ENCODE data around the gene DPRX. TPM values are rescaled to one million over a fixed set of nuclear protein-coding genes. Genes with fewer than 3 reads are reported as not detected.
A peak's percentile ranks its signal among the peaks of the same experiment; 100 is the strongest.

The DPRX gene
- total and polyA plus RNA-seq, 2 experiments from 2014 or later = not detected

DNA sequence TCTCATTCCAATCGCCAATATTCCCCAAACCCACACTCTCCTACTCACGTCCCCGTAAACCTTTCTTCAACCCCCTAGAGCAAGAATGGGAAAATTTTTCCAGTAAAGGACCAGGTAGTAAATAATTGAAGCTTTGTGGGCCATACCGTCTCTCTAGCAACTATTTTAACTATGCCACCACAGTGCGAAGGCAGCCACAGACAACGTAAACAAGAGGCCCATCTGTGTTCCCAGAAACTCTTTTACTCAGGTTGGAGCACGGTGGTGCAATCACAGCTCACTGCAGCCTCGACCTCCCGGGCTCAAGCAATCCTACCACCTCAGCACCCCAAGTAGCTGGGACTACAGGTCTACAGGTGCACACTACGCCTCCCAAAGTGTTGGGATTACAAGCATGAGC, 3.0 kb downstream of the DPRX start:
- Histone ChIP-seq H3K36me3 (replicated peaks; ENCODE audit: insufficient read depth, low read depth) (no peaks in the 10 kb centered on the region), H3K4me2 (no peak overlapping the region), H3K79me2 (no peaks in the 10 kb centered on the region), H3K27ac (no peak overlapping the region), H3K9me3 (ENCODE audit: low read depth) (no peaks in the 10 kb centered on the region), H4K20me1 (ENCODE audit: insufficient read depth, poor library complexity, severe bottlenecking) (no peaks in the 10 kb centered on the region), H3K4me3 (no peak overlapping the region), H3K4me1 (ENCODE audit: insufficient read depth) (no peaks in the 10 kb centered on the region), H3K9me2 (replicated peaks; ENCODE audit: insufficient read depth) (no peaks in the 10 kb centered on the region), H3K27me3 (no peaks in the 10 kb centered on the region), H2AFZ (no peak overlapping the region)
- WGBS (ENCODE audit: low lambda C conversion rate, missing lambda C conversion rate) = 50% methylated on average over 10 of the region's 10 CpGs
- no peak for TF ChIP-seq EZH2phosphoT487 (IDR thresholded peaks at IDR 0.05; ENCODE audit: low read depth, severe bottlenecking, unreplicated experiment)
- TF ChIP-seq EZH2 (IDR thresholded peaks at IDR 0.05; ENCODE audit: borderline replicate concordance) = no peak
- DNase-seq (ENCODE audit: low spot score) = no peak

DNA sequence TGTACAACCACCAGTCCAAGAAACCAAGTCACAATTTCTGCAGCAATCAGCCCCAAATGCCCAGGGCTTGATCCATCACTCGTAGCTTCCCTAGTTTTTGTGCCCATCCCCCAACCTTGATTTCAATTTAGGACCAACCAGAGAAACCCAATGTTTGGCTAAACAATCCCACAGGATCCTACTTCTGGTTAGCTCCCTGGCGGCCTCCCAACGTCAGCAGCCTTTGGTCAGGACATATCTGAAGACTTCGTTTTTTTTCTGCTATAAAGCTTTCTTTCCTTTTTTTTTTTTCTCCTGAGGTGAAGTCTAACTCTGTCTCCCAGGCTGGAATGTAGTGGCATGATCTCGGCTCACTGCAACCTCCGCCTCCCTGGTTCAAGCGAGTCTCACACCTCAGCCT, 7.7 kb downstream of the DPRX start:
- H3K27ac ChIP-seq = no peak overlapping the region
- H3K79me2 ChIP-seq = no peaks in the 10 kb centered on the region
- no peak overlapping the region for H3K4me2 ChIP-seq
- H3K9me3 ChIP-seq (ENCODE audit: low read depth) = no peaks in the 10 kb centered on the region
- no peak overlapping the region for H2AFZ ChIP-seq
- no peak for TF ChIP-seq EZH2 (IDR thresholded peaks at IDR 0.05; ENCODE audit: borderline replicate concordance)
- no peaks in the 10 kb centered on the region for H3K4me1 ChIP-seq (ENCODE audit: insufficient read depth)
- no peaks in the 10 kb centered on the region for H3K27me3 ChIP-seq
- H3K36me3 ChIP-seq (replicated peaks; ENCODE audit: insufficient read depth, low read depth) = no peaks in the 10 kb centered on the region
- no peaks in the 10 kb centered on the region for H3K9me2 ChIP-seq (replicated peaks; ENCODE audit: insufficient read depth)
- H4K20me1 ChIP-seq (ENCODE audit: insufficient read depth, poor library complexity, severe bottlenecking) = no peaks in the 10 kb centered on the region
- 80% methylated on average over 7 of the region's 7 CpGs for WGBS (ENCODE audit: low lambda C conversion rate, missing lambda C conversion rate)
- H3K4me3 ChIP-seq = no peak overlapping the region
- no peak for DNase-seq (ENCODE audit: low spot score)

DNA sequence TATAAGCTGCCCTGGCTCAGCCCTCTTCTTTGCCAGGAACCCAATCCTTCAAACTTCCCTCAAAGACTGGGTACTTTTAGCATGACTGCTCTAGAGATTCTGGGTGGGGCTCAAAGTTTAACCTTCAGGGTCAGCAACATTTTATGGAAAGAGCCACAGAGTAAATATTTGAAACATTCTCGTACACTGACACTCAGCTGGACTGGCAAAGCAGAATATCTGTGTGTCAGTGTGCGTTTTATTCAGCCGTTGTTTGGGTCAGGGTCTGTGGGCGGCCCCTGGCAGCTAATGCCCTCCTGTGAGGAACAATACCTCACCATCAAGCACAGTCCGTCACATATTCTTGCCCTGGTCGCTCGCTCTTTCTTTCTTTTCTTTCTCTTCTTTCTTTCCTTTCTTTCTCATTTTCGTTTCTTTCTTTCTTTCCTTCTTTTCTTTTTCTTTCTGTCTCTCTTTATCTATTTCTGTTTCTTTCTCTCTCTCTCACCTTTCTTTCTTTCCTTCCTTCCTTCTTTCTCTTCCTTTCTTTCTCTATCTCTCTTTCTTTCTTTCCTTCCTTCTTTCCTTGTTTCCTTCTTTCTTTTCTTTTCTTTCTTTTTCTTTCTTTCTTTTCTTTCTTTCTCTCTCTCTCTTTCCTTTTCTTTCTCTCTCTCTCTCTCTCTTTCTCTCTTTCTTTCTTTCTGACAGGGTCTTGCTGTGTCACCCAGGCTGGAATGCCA, 10.7 kb downstream of the DPRX start:
- WGBS (ENCODE audit: low lambda C conversion rate, missing lambda C conversion rate) = 54% methylated on average over 8 of the region's 8 CpGs
- Histone ChIP-seq H4K20me1 (ENCODE audit: insufficient read depth, poor library complexity, severe bottlenecking) (no peaks in the 10 kb centered on the region), H3K27ac (peak overlapping the region; percentile 39), H3K27me3 (no peaks in the 10 kb centered on the region), H3K36me3 (replicated peaks; ENCODE audit: insufficient read depth, low read depth) (no peaks in the 10 kb centered on the region), H3K4me1 (ENCODE audit: insufficient read depth) (no peaks in the 10 kb centered on the region), H3K4me2 (peak overlapping the region; percentile 41), H2AFZ (peak overlapping the region; percentile 26), H3K9me2 (replicated peaks; ENCODE audit: insufficient read depth) (no peaks in the 10 kb centered on the region), H3K4me3 (no peak overlapping the region), H3K79me2 (no peaks in the 10 kb centered on the region), H3K9me3 (ENCODE audit: low read depth) (no peaks in the 10 kb centered on the region)
- TF ChIP-seq, protein P1, sequence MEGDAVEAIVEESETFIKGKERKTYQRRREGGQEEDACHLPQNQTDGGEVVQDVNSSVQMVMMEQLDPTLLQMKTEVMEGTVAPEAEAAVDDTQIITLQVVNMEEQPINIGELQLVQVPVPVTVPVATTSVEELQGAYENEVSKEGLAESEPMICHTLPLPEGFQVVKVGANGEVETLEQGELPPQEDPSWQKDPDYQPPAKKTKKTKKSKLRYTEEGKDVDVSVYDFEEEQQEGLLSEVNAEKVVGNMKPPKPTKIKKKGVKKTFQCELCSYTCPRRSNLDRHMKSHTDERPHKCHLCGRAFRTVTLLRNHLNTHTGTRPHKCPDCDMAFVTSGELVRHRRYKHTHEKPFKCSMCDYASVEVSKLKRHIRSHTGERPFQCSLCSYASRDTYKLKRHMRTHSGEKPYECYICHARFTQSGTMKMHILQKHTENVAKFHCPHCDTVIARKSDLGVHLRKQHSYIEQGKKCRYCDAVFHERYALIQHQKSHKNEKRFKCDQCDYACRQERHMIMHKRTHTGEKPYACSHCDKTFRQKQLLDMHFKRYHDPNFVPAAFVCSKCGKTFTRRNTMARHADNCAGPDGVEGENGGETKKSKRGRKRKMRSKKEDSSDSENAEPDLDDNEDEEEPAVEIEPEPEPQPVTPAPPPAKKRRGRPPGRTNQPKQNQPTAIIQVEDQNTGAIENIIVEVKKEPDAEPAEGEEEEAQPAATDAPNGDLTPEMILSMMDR (IDR thresholded peaks at IDR 0.05; ENCODE audit: poor library complexity) = no peak
- TF ChIP-seq EZH2phosphoT487 (IDR thresholded peaks at IDR 0.05; ENCODE audit: low read depth, severe bottlenecking, unreplicated experiment) (no peak), EZH2 (IDR thresholded peaks at IDR 0.05; ENCODE audit: borderline replicate concordance) (no peak)
- no peak for DNase-seq (ENCODE audit: low spot score)

DNA sequence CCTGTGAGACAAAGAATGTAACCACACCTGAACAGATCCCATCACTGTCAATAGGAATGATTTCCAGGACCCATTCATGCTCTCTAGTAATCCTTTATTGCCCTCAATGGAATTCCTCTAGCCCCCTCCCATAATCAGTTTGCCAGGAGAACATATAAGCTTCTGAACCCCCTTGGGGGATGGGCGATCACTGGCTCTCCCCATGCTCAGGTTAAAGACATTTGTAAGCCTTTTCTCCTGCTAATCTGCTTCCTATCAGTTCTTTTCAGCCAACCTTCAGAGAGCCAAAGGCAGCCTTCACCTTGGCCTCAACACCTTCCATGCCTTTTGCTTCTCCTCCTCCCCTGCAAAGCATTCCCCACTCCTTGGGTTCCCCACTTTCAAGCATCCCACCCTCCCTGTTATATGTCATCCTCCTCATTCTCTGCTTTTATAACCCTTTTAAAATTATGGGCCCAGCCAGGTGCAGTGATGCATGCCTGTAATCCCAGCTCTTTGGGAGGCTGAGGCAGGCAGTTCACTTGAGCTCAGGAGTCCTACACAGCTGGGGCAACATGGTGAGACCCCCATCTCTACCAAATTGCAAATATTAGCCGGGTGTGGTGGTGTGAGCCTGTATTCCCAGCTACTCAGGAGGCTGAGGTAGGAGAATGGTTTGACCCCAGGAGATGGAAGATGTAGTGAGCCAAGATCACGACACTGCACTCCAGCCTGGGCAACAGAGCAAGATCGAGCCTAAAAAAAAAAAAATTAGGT, 12.4 kb downstream of the DPRX start:
- no peaks in the 10 kb centered on the region for H3K27me3 ChIP-seq
- H3K9me2 ChIP-seq (replicated peaks; ENCODE audit: insufficient read depth) = no peaks in the 10 kb centered on the region
- H3K79me2 ChIP-seq = no peaks in the 10 kb centered on the region
- WGBS (ENCODE audit: low lambda C conversion rate, missing lambda C conversion rate) = 76% methylated on average over 4 of the region's 4 CpGs
- H3K36me3 ChIP-seq (replicated peaks; ENCODE audit: insufficient read depth, low read depth) = no peaks in the 10 kb centered on the region
- no peak overlapping the region for H3K27ac ChIP-seq
- TF ChIP-seq, protein P1 (IDR thresholded peaks at IDR 0.05; ENCODE audit: poor library complexity) = no peak
- TF ChIP-seq EZH2 (IDR thresholded peaks at IDR 0.05; ENCODE audit: borderline replicate concordance) (no peak), EZH2phosphoT487 (IDR thresholded peaks at IDR 0.05; ENCODE audit: low read depth, severe bottlenecking, unreplicated experiment) (no peak)
- H3K9me3 ChIP-seq (ENCODE audit: low read depth) = no peaks in the 10 kb centered on the region
- no peak for DNase-seq (ENCODE audit: low spot score)
- H2AFZ ChIP-seq = no peak overlapping the region
- H3K4me1 ChIP-seq (ENCODE audit: insufficient read depth) = no peaks in the 10 kb centered on the region
- H4K20me1 ChIP-seq (ENCODE audit: insufficient read depth, poor library complexity, severe bottlenecking) = no peaks in the 10 kb centered on the region
- no peak overlapping the region for H3K4me3 ChIP-seq
- no peak overlapping the region for H3K4me2 ChIP-seq

All from hepatocyte (in vitro differentiated cells).